Measurements from ENCODE around the gene CXCL10. TPM values are rescaled to one million over a fixed set of nuclear protein-coding genes. Genes with fewer than 3 reads are reported as not detected.

CXCL10 gene
- total RNA-seq, 1 experiment from 2014 or later, result 1.0 TPM

DNA sequence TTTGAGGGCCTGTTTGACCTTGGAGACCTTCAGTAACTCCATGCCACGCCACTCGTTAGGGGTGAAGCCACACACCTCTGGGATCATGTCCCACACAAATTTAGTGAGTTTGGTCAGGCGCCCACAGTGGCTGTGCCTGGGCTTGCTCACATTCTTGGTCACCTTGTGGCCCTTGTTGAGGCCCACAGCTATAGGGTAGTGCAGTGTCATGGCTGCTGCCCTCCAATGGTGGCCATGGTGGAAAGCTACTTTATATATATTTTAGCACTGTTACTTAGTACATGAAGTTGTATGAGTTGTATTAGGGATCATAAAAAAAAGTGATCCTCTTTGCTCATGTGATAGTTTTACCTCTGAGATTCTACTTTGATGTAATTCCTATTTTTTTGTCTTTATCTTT, 13.6 kb upstream of the CXCL10 start:
- ChIA-PET CTCF (no interaction called here), POLR2A (ENCODE audit: low non-redundant PET) (no interaction called here)
- no TSS peak for BruUV-seq (replicated peaks)
- Histone ChIP-seq H3K4me1 (ENCODE audit: insufficient read depth, low read length, poor library complexity, severe bottlenecking) (no peaks in the 10 kb centered on the region), H3K36me3 (ENCODE audit: insufficient read depth, low read length, poor library complexity, severe bottlenecking) (no peaks in the 10 kb centered on the region), H3K27me3 (replicated peaks; ENCODE audit: insufficient read depth, low read depth, low read length, poor library complexity) (no peaks in the 10 kb centered on the region), H3K9me3 (ENCODE audit: low read depth, low read length, poor library complexity, severe bottlenecking) (no peaks in the 10 kb centered on the region), H3K27ac (ENCODE audit: low read depth, low read length, poor library complexity, severe bottlenecking) (no peak overlapping the region), H3K4me3 (ENCODE audit: low read depth, low read length, poor library complexity, severe bottlenecking) (no peak overlapping the region)
- no peak for DNase-seq (ENCODE audit: low spot score)
- TF ChIP-seq, protein P1, sequence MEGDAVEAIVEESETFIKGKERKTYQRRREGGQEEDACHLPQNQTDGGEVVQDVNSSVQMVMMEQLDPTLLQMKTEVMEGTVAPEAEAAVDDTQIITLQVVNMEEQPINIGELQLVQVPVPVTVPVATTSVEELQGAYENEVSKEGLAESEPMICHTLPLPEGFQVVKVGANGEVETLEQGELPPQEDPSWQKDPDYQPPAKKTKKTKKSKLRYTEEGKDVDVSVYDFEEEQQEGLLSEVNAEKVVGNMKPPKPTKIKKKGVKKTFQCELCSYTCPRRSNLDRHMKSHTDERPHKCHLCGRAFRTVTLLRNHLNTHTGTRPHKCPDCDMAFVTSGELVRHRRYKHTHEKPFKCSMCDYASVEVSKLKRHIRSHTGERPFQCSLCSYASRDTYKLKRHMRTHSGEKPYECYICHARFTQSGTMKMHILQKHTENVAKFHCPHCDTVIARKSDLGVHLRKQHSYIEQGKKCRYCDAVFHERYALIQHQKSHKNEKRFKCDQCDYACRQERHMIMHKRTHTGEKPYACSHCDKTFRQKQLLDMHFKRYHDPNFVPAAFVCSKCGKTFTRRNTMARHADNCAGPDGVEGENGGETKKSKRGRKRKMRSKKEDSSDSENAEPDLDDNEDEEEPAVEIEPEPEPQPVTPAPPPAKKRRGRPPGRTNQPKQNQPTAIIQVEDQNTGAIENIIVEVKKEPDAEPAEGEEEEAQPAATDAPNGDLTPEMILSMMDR (conservative IDR thresholded peaks at IDR 0.05; ENCODE audit: low read depth, low read length), result no peak
- TF ChIP-seq EZH2 (IDR thresholded peaks at IDR 0.05; ENCODE audit: borderline replicate concordance, low read depth, low read length, poor library complexity, severe bottlenecking), result no peak
- intact Hi-C loops (cut with micrococcal nuclease; ENCODE audit: unreplicated experiment), result no loop called here

DNA sequence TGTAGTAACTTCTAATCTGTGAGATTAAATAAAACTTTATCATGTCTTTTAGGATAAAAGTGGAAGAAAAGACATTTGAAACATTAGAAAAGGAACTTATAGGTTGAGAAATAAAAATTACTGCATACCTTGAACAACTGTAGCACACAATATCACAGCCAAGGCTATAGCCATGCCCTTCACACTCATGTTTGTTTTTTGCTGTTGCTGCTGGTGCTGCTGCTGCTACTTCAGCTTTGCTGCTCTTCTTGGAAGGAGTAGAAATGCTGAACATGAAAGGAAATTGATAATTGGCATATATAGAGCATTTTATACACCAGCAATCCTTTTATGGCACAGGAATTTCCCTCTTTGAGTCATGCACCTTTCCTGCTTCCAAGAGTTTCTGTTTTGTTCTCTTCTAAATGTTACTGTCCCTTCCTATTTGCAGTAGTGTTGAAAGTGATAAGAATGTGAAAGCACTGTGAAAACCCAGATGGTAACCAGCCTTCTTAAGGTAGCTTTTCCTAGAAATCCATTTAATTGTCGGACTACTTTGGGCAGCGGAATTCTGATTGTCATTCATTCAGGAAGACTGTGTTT, 12.6 kb upstream of the CXCL10 start, which contains the start of gene CXCL11:
TSS of gene CXCL11 (minus strand) at position 272 of the 582 bp plus-strand sequence. CDS start at position 189, 83 bp downstream.
- POLR2A ChIA-PET (ENCODE audit: low non-redundant PET), result no interaction called here
- no peaks in the 10 kb centered on the region for H3K27me3 ChIP-seq (replicated peaks; ENCODE audit: insufficient read depth, low read depth, low read length, poor library complexity)
- BruUV-seq (replicated peaks), result no TSS peak
- no peak within 1 kb of the TSS for H3K27ac ChIP-seq (ENCODE audit: low read depth, low read length, poor library complexity, severe bottlenecking)
- intact Hi-C loops (cut with micrococcal nuclease; ENCODE audit: unreplicated experiment), result no loop called here
- CTCF ChIA-PET, result no interaction called here
- no peaks in the 10 kb centered on the region for H3K36me3 ChIP-seq (ENCODE audit: insufficient read depth, low read length, poor library complexity, severe bottlenecking)
- DNase-seq (ENCODE audit: low spot score), result no peak
- H3K4me3 ChIP-seq (ENCODE audit: low read depth, low read length, poor library complexity, severe bottlenecking), result no peak within 1 kb of the TSS
- no peak for TF ChIP-seq EZH2 (IDR thresholded peaks at IDR 0.05; ENCODE audit: borderline replicate concordance, low read depth, low read length, poor library complexity, severe bottlenecking)
- TF ChIP-seq, protein P1 (conservative IDR thresholded peaks at IDR 0.05; ENCODE audit: low read depth, low read length), result no peak
- no peaks in the 10 kb centered on the region for H3K4me1 ChIP-seq (ENCODE audit: insufficient read depth, low read length, poor library complexity, severe bottlenecking)
- no peaks in the 10 kb centered on the region for H3K9me3 ChIP-seq (ENCODE audit: low read depth, low read length, poor library complexity, severe bottlenecking)

DNA sequence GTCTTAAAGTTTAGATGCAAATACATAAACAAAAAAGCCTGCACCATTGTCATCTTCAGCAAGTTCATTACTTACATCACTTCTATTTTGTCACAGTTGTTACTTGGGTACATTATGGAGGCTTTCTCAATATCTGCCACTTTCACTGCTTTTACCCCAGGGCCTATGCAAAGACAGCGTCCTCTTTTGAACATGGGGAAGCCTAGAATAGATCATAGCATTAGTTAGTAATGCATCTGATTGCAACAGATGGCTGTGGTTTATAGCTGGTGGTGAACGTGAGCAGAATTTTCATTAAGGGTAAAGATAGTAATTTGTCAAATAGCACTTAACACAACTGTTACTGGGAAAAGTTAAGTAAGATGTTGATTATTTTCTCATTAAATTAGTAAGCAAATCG, 11.8 kb upstream of the CXCL10 start:
- CTCF ChIA-PET, result no interaction called here
- POLR2A ChIA-PET (ENCODE audit: low non-redundant PET), result no interaction called here
- Histone ChIP-seq H3K9me3 (ENCODE audit: low read depth, low read length, poor library complexity, severe bottlenecking) (no peaks in the 10 kb centered on the region), H3K4me1 (ENCODE audit: insufficient read depth, low read length, poor library complexity, severe bottlenecking) (no peaks in the 10 kb centered on the region), H3K4me3 (ENCODE audit: low read depth, low read length, poor library complexity, severe bottlenecking) (no peak overlapping the region), H3K27me3 (replicated peaks; ENCODE audit: insufficient read depth, low read depth, low read length, poor library complexity) (no peaks in the 10 kb centered on the region), H3K36me3 (ENCODE audit: insufficient read depth, low read length, poor library complexity, severe bottlenecking) (no peaks in the 10 kb centered on the region), H3K27ac (ENCODE audit: low read depth, low read length, poor library complexity, severe bottlenecking) (no peak overlapping the region)
- intact Hi-C loops (cut with micrococcal nuclease; ENCODE audit: unreplicated experiment), result no loop called here
- no TSS peak for BruUV-seq (replicated peaks)
- no peak for DNase-seq (ENCODE audit: low spot score)
- no peak for TF ChIP-seq EZH2 (IDR thresholded peaks at IDR 0.05; ENCODE audit: borderline replicate concordance, low read depth, low read length, poor library complexity, severe bottlenecking)
- TF ChIP-seq, protein P1 (conservative IDR thresholded peaks at IDR 0.05; ENCODE audit: low read depth, low read length), result no peak
